WTC11 (cell line): ENCODE results near the gene ANKMY2. TPM values are rescaled to one million over a fixed set of nuclear protein-coding genes. Genes with fewer than 3 reads are reported as not detected.

Experiments used
- ATAC-seq: fragments of 200-7000 bp; cut with Tn5 transposase; 2 replicates; pipeline ENCODE4 v1.10.0; 2021; ENCODE audit warnings: mild to moderate bottlenecking, moderate library complexity
- CTCF ChIA-PET: fragments of 300-600 bp; sonication (Branson Sonifier 250); formaldehyde crosslinking; loops from one replicate; lab custom pipeline; 2021; ENCODE audit warnings: antibody characterized with exemption; lab: Charles Lee
- POLR2A ChIA-PET: fragments of 350-600 bp; sonication (Branson Sonifier 250); formaldehyde crosslinking; loops from one replicate; lab custom pipeline; 2021; ENCODE audit warnings: antibody characterized with exemption; lab: Charles Lee
- DNase-seq: peaks from one replicate; pipeline ENCODE4 v3.0.0; 2021; ENCODE audit warnings: low spot score
- H3K27ac Mint-ChIP-seq: 2 replicates; pipeline ENCODE4 v1.8.0; 2021; ENCODE audit warnings: mixed read lengths
- H3K27me3 Mint-ChIP-seq: 2 replicates; pipeline ENCODE4 v1.8.0; 2021; ENCODE audit warnings: low read depth, mild to moderate bottlenecking, moderate library complexity, mixed read lengths
- H3K36me3 Mint-ChIP-seq: 2 replicates; pipeline ENCODE4 v1.8.0; 2021; ENCODE audit warnings: mixed read lengths
- H3K4me1 Mint-ChIP-seq: 2 replicates; pipeline ENCODE4 v1.8.0; 2022; ENCODE audit warnings: mixed read lengths
- H3K4me3 Mint-ChIP-seq: 2 replicates; pipeline ENCODE4 v1.8.0; 2021; ENCODE audit warnings: mild to moderate bottlenecking, moderate library complexity, mixed read lengths
- H3K9me3 Mint-ChIP-seq: 2 replicates; pipeline ENCODE4 v1.8.0; 2021; ENCODE audit warnings: mixed read lengths
- ATF1 ChIP-seq: sonication (generic); formaldehyde crosslinking; IDR thresholded peaks from 2 replicates; pipeline ENCODE4 v1.8.1; 2023; ENCODE audit warnings: mild to moderate bottlenecking, moderate library complexity, missing genetic modification reagents
- CDX4 ChIP-seq: fragments of 250-450 bp; sonication (Bioruptor Pico); IDR thresholded peaks from 2 replicates; pipeline ENCODE4 v1.9.0; 2021; ENCODE audit warnings: moderate library complexity, mild to moderate bottlenecking, inconsistent platforms, borderline replicate concordance
- CREB1 ChIP-seq: sonication (generic); formaldehyde crosslinking; IDR thresholded peaks from 2 replicates; pipeline ENCODE4 v1.8.0; 2023; ENCODE audit warnings: mild to moderate bottlenecking, missing genetic modification reagents
- FOXJ3 ChIP-seq: sonication (generic); formaldehyde crosslinking; IDR thresholded peaks from 2 replicates; pipeline ENCODE4 v1.9.0; 2021; ENCODE audit warnings: missing genetic modification reagents, mild to moderate bottlenecking, borderline replicate concordance
- HMGA2 ChIP-seq: fragments of 250-450 bp; sonication (Bioruptor Pico); IDR thresholded peaks from 2 replicates; pipeline ENCODE4 v1.4.0; 2021; ENCODE audit warnings: mild to moderate bottlenecking, moderate library complexity
- HMGXB4 ChIP-seq: sonication (generic); formaldehyde crosslinking; IDR thresholded peaks from 2 replicates; pipeline ENCODE4 v1.8.1; 2023; ENCODE audit warnings: mild to moderate bottlenecking, moderate library complexity, missing genetic modification reagents
- IRF1 ChIP-seq: sonication (generic); formaldehyde crosslinking; IDR thresholded peaks from 2 replicates; pipeline ENCODE4 v1.8.0; 2023; ENCODE audit warnings: missing genetic modification reagents
- JUN ChIP-seq: sonication (generic); formaldehyde crosslinking; IDR thresholded peaks from 2 replicates; pipeline ENCODE4 v1.8.0; 2023; ENCODE audit warnings: mild to moderate bottlenecking, missing genetic modification reagents
- NFATC4 ChIP-seq: fragments of 250-450 bp; sonication (Bioruptor Pico); IDR thresholded peaks from 2 replicates; pipeline ENCODE4 v1.9.0; 2021; ENCODE audit warnings: mild to moderate bottlenecking
- NR2C2 ChIP-seq: sonication (generic); formaldehyde crosslinking; IDR thresholded peaks from 2 replicates; pipeline ENCODE4 v1.8.0; 2022; ENCODE audit warnings: mild to moderate bottlenecking, missing genetic modification reagents
- NR3C1 ChIP-seq: sonication (generic); formaldehyde crosslinking; conservative IDR thresholded peaks from 2 replicates; pipeline ENCODE4 v1.8.1; 2023; ENCODE audit warnings: low read depth, mild to moderate bottlenecking, missing genetic modification reagents
- OVOL2 ChIP-seq: fragments of 250-450 bp; sonication (Bioruptor Pico); IDR thresholded peaks from 2 replicates; pipeline ENCODE4 v1.9.0; 2021; ENCODE audit warnings: mild to moderate bottlenecking, borderline replicate concordance
- SMAD3 ChIP-seq: sonication (generic); formaldehyde crosslinking; IDR thresholded peaks from 2 replicates; pipeline ENCODE4 v1.8.0; 2022; ENCODE audit warnings: missing genetic modification reagents, mild to moderate bottlenecking, borderline replicate concordance
- SMAD4 ChIP-seq: sonication (generic); formaldehyde crosslinking; IDR thresholded peaks from 2 replicates; pipeline ENCODE4 v1.8.0; 2022; ENCODE audit warnings: mild to moderate bottlenecking, missing genetic modification reagents
- TEAD1 ChIP-seq: sonication (generic); formaldehyde crosslinking; IDR thresholded peaks from 2 replicates; pipeline ENCODE4 v1.8.0; 2022; ENCODE audit warnings: mild to moderate bottlenecking, missing genetic modification reagents
- USF1 ChIP-seq: sonication (generic); formaldehyde crosslinking; IDR thresholded peaks from 2 replicates; pipeline ENCODE4 v1.8.0; 2022; ENCODE audit warnings: mild to moderate bottlenecking, missing genetic modification reagents
- ZBTB21 ChIP-seq: sonication (generic); formaldehyde crosslinking; IDR thresholded peaks from 2 replicates; pipeline ENCODE4 v1.8.1; 2023; ENCODE audit warnings: mild to moderate bottlenecking, missing genetic modification reagents, borderline replicate concordance
- ZBTB43 ChIP-seq: sonication (generic); formaldehyde crosslinking; IDR thresholded peaks from 2 replicates; pipeline ENCODE4 v1.8.1; 2023; ENCODE audit warnings: mild to moderate bottlenecking, missing genetic modification reagents
- ZNF263 ChIP-seq: sonication (generic); formaldehyde crosslinking; IDR thresholded peaks from 2 replicates; pipeline ENCODE4 v1.8.1; 2022; ENCODE audit warnings: low read depth, mild to moderate bottlenecking, moderate library complexity, missing genetic modification reagents
- ZNF423 ChIP-seq: fragments of 250-450 bp; sonication (Bioruptor Pico); IDR thresholded peaks from 2 replicates; pipeline ENCODE4 v2.1.2; 2022; ENCODE audit warnings: mild to moderate bottlenecking, moderate library complexity
- ZNF512 ChIP-seq: sonication (generic); formaldehyde crosslinking; IDR thresholded peaks from 2 replicates; pipeline ENCODE4 v1.8.1; 2022; ENCODE audit warnings: missing genetic modification reagents, borderline replicate concordance
- ZNF532 ChIP-seq: fragments of 250-450 bp; sonication (Bioruptor Pico); IDR thresholded peaks from 2 replicates; pipeline ENCODE4 v1.9.0; 2021; ENCODE audit warnings: mild to moderate bottlenecking, borderline replicate concordance
- total RNA-seq: library from RNA; stranded (reverse); gene quantifications from 3 replicates; pipeline ENCODE4 v1.2.3, GENCODE V29; 2021

The ANKMY2 gene
- total RNA-seq, 1 experiment from 2014 or later = 13.6 TPM

- no peak for TF ChIP-seq FOXJ3 (CRISPR knock-in tag)
Observed at GRCh38 chr7:16688249-16688648, 42.7 kb upstream of the ANKMY2 start (continued).

- peaks cover 51% of the 10 kb centered on the region for H3K36me3 Mint-ChIP-seq
- H3K4me3 Mint-ChIP-seq = no peak overlapping the region
- no peaks in the 10 kb centered on the region for H3K27me3 Mint-ChIP-seq
- peaks cover 14% of the 10 kb centered on the region for H3K4me1 Mint-ChIP-seq
- H3K27ac Mint-ChIP-seq = peak overlapping the region; percentile 75
- DNase-seq (no peak), ATAC-seq (no peak)
- ChIA-PET POLR2A (no interaction called here), CTCF (interaction anchor here (1.2 kb wide), 1 partner anchor 10 kb away, joined by 5 read pairs; no protein-coding TSS in a partner anchor)
- TF ChIP-seq NFATC4 (CRISPR knock-in tag) (no peak), ZBTB21 (CRISPR knock-in tag) (no peak), HMGA2 (no peak), TEAD1 (no peak), SMAD4 (CRISPR knock-in tag) (no peak)
- no peaks in the 10 kb centered on the region for H3K9me3 Mint-ChIP-seq
Observed at GRCh38 chr7:16685535-16685934, 40.0 kb upstream of the ANKMY2 start.

- DNase-seq = no peak
- peak overlapping the region; percentile 17; the same call in 1 of the 2 replicates for H3K27ac Mint-ChIP-seq
- no peak overlapping the region for H3K4me3 Mint-ChIP-seq
- CTCF ChIA-PET = interaction anchor here (1.2 kb wide), 1 partner anchor 10 kb away, joined by 5 read pairs; no protein-coding TSS in a partner anchor
- H3K4me1 Mint-ChIP-seq = peaks cover 14% of the 10 kb centered on the region
- peaks cover 54% of the 10 kb centered on the region for H3K36me3 Mint-ChIP-seq
- TF ChIP-seq HMGXB4 (no peak), OVOL2 (CRISPR knock-in tag) (no peak), ATF1 (no peak), ZNF532 (CRISPR knock-in tag) (no peak), NR3C1 (no peak), ZNF512 (CRISPR knock-in tag) (no peak), ZBTB43 (CRISPR knock-in tag) (no peak), IRF1 (CRISPR knock-in tag) (no peak), ZNF423 (CRISPR knock-in tag) (no peak), CDX4 (no peak), CREB1 (CRISPR knock-in tag) (no peak), USF1 (CRISPR knock-in tag) (no peak), JUN (no peak), SMAD3 (CRISPR knock-in tag) (no peak), NR2C2 (CRISPR knock-in tag) (no peak), ZNF263 (CRISPR knock-in tag) (no peak)
- TF ChIP-seq, all 79 proteins: peak for 0
- Mint-ChIP-seq H3K9me3 (no peaks in the 10 kb centered on the region), H3K27me3 (no peaks in the 10 kb centered on the region)
- POLR2A ChIA-PET = no interaction called here
- peak; percentile 44 for ATAC-seq
Observed at GRCh38 chr7:16684935-16685334, 39.4 kb upstream of the ANKMY2 start.
